ENCODE data around the gene GABRG3. TPM values are rescaled to one million over a fixed set of nuclear protein-coding genes. Genes with fewer than 3 reads are reported as not detected.
A peak's percentile ranks its signal among the peaks of the same experiment; 100 is the strongest.

Gene GABRG3
- total and polyA plus RNA-seq, 4 donors = 0.02 to 0.19 TPM; not detected in 2

DNA sequence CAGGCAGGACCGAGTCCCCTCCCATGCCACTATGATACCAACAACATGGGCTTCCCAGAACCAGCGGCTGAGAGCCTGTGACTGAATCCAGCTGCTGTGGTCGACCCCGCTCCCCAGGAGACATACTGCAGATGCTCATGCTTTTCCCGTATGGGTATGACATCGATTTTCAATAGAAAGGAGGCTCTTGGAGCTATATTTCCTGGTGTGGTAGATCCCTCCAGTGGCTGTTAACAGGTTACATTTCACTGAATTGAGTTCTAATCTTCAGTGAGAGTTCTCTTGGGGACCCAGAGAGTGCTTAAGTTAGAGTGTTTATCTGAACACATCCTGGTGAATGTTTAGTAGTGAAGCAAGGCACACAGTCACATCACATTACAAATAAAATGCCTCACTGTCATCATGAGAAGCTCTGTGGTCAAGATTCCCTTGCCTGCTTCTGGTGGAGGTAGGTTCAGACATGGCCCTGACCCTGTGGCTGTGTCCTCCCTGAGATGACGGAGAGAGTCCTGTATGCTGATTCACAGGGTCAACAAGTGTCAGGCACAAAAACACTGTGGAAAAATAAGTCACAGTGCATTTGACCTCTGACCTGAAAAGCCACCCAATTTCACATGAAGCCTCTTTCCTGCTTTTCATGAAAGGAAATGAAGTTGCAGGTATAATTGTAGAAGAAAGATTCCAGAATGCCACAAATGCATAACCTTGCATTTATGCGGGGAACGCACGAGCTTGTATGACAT is 110.9 kb downstream of the GABRG3 start:
- TF ChIP-seq, protein P1, sequence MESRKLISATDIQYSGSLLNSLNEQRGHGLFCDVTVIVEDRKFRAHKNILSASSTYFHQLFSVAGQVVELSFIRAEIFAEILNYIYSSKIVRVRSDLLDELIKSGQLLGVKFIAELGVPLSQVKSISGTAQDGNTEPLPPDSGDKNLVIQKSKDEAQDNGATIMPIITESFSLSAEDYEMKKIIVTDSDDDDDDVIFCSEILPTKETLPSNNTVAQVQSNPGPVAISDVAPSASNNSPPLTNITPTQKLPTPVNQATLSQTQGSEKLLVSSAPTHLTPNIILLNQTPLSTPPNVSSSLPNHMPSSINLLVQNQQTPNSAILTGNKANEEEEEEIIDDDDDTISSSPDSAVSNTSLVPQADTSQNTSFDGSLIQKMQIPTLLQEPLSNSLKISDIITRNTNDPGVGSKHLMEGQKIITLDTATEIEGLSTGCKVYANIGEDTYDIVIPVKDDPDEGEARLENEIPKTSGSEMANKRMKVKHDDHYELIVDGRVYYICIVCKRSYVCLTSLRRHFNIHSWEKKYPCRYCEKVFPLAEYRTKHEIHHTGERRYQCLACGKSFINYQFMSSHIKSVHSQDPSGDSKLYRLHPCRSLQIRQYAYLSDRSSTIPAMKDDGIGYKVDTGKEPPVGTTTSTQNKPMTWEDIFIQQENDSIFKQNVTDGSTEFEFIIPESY (IDR thresholded peaks at IDR 0.05) = no peak
- TF ChIP-seq TAF1 (conservative IDR thresholded peaks at IDR 0.05) (no peak), NR2F2 (IDR thresholded peaks at IDR 0.05) (peak; percentile 75), FOXA2 (IDR thresholded peaks at IDR 0.05) (no peak), HNF4G (IDR thresholded peaks at IDR 0.05) (no peak), EGR1 (IDR thresholded peaks at IDR 0.05; ENCODE audit: low read depth in 2 of 2) (no peak), GABPA (IDR thresholded peaks at IDR 0.05 in 1 of 2, conservative IDR thresholded peaks at IDR 0.05 in 1 of 2) (no peak), JUND (IDR thresholded peaks at IDR 0.05) (no peak)
- no peak for DNase-seq (ENCODE audit: low spot score)
- 74% methylated on average over 10 of the region's 10 CpGs for WGBS
- H3K4me1 ChIP-seq (ENCODE audit: control insufficient read depth in 4 of 4, insufficient read depth in 4 of 4, low read length in 3 of 4) = no peaks in the 10 kb centered on the region
- no peak overlapping the region for H3K27ac ChIP-seq (ENCODE audit: low read depth in 1 of 2, low read length in 2 of 2)
- no peak overlapping the region for H3K4me3 ChIP-seq (ENCODE audit: low read depth in 1 of 3, low read length in 3 of 3)
- H3K9me3 ChIP-seq (ENCODE audit: control insufficient read depth in 4 of 4, low read length in 3 of 4) = no peaks in the 10 kb centered on the region
- no peaks in the 10 kb centered on the region for H3K27me3 ChIP-seq (ENCODE audit: control insufficient read depth in 4 of 4, insufficient read depth in 4 of 4, low read length in 3 of 4)
- H3K9ac ChIP-seq (ENCODE audit: low read depth in 1 of 2, low read length in 2 of 2) = no peak overlapping the region
- no peaks in the 10 kb centered on the region for H3K36me3 ChIP-seq (ENCODE audit: control insufficient read depth in 4 of 4, insufficient read depth in 3 of 4, low read depth in 1 of 4, low read length in 3 of 4)

DNA sequence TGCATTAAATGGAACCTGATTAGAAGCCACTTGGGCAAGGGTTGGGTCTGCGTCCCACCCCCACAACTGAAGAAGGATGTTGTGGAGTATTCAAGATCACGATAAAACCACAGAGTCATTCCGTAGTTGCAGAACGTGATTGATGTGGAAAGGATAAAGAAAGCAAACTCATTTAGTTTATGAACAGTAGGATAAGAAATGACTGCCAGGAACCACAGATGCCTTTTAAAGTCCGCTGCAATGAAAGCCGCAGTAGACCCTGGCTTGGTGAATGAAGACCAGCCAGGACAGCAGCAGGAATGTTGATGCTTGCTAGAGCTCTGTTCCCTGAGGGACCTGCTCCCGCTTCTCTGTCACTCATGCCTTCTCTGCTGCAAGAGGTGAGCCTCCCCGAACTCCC is 111.5 kb downstream of the GABRG3 start:
- H3K27ac ChIP-seq (ENCODE audit: low read depth in 1 of 2, low read length in 2 of 2) = no peak overlapping the region
- 75% methylated on average over 8 of the region's 8 CpGs for WGBS
- no peak for DNase-seq (ENCODE audit: low spot score)
- H3K4me1 ChIP-seq (ENCODE audit: control insufficient read depth in 4 of 4, insufficient read depth in 4 of 4, low read length in 3 of 4) = no peaks in the 10 kb centered on the region
- no peaks in the 10 kb centered on the region for H3K36me3 ChIP-seq (ENCODE audit: control insufficient read depth in 4 of 4, insufficient read depth in 3 of 4, low read depth in 1 of 4, low read length in 3 of 4)
- no peaks in the 10 kb centered on the region for H3K27me3 ChIP-seq (ENCODE audit: control insufficient read depth in 4 of 4, insufficient read depth in 4 of 4, low read length in 3 of 4)
- H3K4me3 ChIP-seq (ENCODE audit: low read depth in 1 of 3, low read length in 3 of 3) = no peak overlapping the region
- H3K9me3 ChIP-seq (ENCODE audit: control insufficient read depth in 4 of 4, low read length in 3 of 4) = no peaks in the 10 kb centered on the region
- TF ChIP-seq SP1 (IDR thresholded peaks at IDR 0.05) (no peak), HNF4A (conservative IDR thresholded peaks at IDR 0.05) (no peak), EGR1 (IDR thresholded peaks at IDR 0.05; ENCODE audit: low read depth in 2 of 2) (no peak), GABPA (IDR thresholded peaks at IDR 0.05 in 1 of 2, conservative IDR thresholded peaks at IDR 0.05 in 1 of 2) (no peak), FOXA1 (IDR thresholded peaks at IDR 0.05) (no peak)
- TF ChIP-seq, protein P1 (IDR thresholded peaks at IDR 0.05) = no peak
- no peak overlapping the region for H3K9ac ChIP-seq (ENCODE audit: low read depth in 1 of 2, low read length in 2 of 2)

DNA sequence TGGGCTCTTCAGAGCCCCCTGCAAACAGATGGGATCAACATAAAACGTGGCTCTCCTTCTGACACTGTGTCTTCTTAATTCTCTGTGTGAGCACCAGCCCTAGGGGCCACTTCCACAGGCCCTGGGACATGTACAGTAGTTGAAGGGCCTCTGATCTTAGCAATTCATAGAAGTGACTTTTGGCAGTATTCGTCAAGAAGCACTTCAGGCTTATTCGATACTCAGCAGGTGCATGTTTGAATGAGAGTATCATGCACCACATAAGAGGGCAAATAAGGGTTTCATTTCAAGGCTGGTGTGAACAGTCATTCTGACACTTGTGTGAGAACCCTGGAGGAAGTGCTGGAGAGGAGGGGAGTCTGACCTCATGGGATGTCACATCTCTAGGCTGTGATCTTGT is 113.9 kb downstream of the GABRG3 start:
- DNase-seq (ENCODE audit: low spot score) = no peak
- WGBS = 74% methylated on average over 3 of the region's 3 CpGs
- Histone ChIP-seq H3K36me3 (ENCODE audit: control insufficient read depth in 4 of 4, insufficient read depth in 3 of 4, low read depth in 1 of 4, low read length in 3 of 4) (no peaks in the 10 kb centered on the region), H3K27me3 (ENCODE audit: control insufficient read depth in 4 of 4, insufficient read depth in 4 of 4, low read length in 3 of 4) (no peaks in the 10 kb centered on the region), H3K4me3 (ENCODE audit: low read depth in 1 of 3, low read length in 3 of 3) (no peak overlapping the region), H3K4me1 (ENCODE audit: control insufficient read depth in 4 of 4, insufficient read depth in 4 of 4, low read length in 3 of 4) (no peaks in the 10 kb centered on the region), H3K27ac (ENCODE audit: low read depth in 1 of 2, low read length in 2 of 2) (no peak overlapping the region), H3K9me3 (ENCODE audit: control insufficient read depth in 4 of 4, low read length in 3 of 4) (peaks cover 0 to 4% (median 0%) of the 10 kb centered on the region in 4 donors), H3K9ac (ENCODE audit: low read depth in 1 of 2, low read length in 2 of 2) (no peak overlapping the region)
- TF ChIP-seq YY1 (IDR thresholded peaks at IDR 0.05) = no peak
- TF ChIP-seq NR2F2 (IDR thresholded peaks at IDR 0.05) = no peak
- TF ChIP-seq, protein P2, sequence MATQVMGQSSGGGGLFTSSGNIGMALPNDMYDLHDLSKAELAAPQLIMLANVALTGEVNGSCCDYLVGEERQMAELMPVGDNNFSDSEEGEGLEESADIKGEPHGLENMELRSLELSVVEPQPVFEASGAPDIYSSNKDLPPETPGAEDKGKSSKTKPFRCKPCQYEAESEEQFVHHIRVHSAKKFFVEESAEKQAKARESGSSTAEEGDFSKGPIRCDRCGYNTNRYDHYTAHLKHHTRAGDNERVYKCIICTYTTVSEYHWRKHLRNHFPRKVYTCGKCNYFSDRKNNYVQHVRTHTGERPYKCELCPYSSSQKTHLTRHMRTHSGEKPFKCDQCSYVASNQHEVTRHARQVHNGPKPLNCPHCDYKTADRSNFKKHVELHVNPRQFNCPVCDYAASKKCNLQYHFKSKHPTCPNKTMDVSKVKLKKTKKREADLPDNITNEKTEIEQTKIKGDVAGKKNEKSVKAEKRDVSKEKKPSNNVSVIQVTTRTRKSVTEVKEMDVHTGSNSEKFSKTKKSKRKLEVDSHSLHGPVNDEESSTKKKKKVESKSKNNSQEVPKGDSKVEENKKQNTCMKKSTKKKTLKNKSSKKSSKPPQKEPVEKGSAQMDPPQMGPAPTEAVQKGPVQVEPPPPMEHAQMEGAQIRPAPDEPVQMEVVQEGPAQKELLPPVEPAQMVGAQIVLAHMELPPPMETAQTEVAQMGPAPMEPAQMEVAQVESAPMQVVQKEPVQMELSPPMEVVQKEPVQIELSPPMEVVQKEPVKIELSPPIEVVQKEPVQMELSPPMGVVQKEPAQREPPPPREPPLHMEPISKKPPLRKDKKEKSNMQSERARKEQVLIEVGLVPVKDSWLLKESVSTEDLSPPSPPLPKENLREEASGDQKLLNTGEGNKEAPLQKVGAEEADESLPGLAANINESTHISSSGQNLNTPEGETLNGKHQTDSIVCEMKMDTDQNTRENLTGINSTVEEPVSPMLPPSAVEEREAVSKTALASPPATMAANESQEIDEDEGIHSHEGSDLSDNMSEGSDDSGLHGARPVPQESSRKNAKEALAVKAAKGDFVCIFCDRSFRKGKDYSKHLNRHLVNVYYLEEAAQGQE (IDR thresholded peaks at IDR 0.05) = no peak
- TF ChIP-seq, protein P3, sequence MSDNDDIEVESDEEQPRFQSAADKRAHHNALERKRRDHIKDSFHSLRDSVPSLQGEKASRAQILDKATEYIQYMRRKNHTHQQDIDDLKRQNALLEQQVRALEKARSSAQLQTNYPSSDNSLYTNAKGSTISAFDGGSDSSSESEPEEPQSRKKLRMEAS (IDR thresholded peaks at IDR 0.05) = no peak
- TF ChIP-seq, protein P1 (IDR thresholded peaks at IDR 0.05) = no peak
- no peak for TF ChIP-seq HNF4A (conservative IDR thresholded peaks at IDR 0.05)
- TF ChIP-seq HNF4G (IDR thresholded peaks at IDR 0.05) = no peak
- TF ChIP-seq SP1 (IDR thresholded peaks at IDR 0.05) = no peak
- no peak for TF ChIP-seq RXRA (IDR thresholded peaks at IDR 0.05)
- TF ChIP-seq, protein P4, sequence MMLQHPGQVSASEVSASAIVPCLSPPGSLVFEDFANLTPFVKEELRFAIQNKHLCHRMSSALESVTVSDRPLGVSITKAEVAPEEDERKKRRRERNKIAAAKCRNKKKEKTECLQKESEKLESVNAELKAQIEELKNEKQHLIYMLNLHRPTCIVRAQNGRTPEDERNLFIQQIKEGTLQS (IDR thresholded peaks at IDR 0.05) = no peak
- no peak for TF ChIP-seq FOXA2 (IDR thresholded peaks at IDR 0.05)

Measured in liver (tissue), 9 donors.